Activated CD4-positive, alpha-beta T cell treated with anti-CD3 and anti-CD28 coated beads for 48 hours (primary cell): ENCODE results near the gene SLC22A25.

Experiments used
- DNase-seq: peaks from one replicate; pipeline ENCODE4 v3.0.0-alpha.2; 2020

Gene SLC22A25

DNA sequence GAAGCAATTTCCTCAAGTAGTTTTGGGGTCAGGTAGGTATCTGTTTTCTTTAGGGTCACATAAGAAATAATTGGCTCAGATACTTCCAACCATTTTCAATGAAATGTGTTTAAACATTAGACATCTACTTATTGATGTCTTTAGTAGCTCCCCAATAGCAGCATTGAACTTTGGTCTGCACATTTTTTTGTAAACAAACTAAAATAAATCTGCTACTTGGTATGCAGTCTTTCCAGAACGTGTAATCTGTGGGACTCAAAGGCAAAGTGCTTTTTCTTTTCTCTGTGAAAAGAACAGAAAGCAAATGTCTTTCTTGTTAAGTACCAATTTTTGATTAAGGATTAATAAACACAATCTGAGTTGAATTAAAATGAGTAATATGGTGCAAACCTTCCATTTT lies 13.6 kb downstream of the SLC22A25 start:
- DNase-seq = no peak

DNA sequence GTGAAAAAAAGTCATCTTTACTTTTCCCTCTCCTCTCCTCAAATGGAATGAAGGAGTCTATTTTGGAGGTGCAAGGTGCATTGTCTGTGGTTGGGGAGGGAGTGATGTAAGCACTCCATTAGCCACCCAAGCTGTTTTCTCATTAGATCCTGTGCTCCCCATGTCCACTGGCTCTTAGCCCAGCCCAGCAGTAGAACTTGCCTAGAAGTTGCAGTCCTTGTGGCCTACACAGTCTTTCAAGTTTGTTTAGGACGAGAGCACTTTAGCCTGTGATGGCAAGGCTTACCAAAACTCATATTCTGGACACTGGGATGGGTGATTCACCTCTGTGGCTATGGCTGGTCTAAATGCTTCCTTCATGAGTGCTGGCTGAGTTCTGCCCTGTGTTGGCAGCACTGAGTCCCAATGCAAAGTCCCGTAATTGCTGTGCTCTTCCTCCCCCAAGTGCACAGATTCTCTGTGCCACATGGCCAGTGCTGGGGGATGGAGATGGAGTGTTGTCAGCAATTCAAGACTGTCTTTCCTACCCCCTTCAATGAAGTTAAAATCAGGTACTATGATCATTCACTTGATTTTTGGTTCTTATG lies 15.8 kb downstream of the SLC22A25 start:
- no peak for DNase-seq

DNA sequence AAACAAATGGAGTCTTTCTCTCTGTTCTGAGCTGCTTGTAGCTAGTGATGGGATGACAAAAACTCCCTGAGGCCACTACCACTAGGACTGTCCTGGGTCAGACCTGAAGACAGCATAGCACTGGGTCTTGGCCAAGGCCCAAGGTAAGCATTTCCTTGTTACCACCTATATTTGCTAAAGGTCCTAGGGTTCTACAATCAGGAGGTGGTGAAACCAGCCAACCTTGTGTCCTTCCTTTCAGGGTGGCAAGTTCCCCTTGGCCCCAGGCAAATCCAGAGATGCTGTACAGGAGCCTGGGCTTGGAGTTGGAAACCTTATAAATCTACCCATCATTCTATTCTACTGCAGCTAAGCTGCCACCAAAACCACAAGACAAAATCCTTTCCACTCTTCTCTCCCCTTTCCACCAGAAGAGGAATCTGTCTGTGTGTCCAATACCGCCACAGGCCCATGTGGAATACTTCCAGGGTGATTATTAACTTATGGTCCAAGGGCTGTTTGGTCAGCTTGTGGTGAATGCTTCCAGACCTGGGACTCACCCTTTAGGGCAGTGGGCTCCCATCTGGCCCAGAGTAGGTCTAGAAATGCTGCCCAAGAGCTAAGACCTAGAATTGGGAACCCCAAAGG lies 16.8 kb downstream of the SLC22A25 start:
- no peak for DNase-seq

DNA sequence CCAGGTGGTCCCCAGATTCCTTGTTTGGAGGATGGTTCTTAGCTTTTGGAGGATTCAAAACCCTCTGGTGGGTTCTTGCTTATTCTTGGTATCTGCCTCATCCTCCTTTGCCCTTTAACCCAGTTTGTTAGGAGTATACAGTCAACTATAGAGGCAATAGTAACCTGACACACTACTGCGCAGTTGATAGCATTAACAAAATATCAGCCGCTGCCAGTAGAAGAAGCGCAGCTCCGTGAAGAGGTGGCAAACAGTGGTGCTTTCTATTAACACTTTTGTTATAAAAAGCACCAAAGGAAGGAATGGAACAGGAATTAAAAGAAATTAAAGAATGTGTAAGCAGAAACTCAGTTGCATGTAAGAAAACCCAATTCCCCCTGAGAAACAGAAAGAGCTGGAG lies 29.3 kb downstream of the SLC22A25 start:
- DNase-seq = no peak

DNA sequence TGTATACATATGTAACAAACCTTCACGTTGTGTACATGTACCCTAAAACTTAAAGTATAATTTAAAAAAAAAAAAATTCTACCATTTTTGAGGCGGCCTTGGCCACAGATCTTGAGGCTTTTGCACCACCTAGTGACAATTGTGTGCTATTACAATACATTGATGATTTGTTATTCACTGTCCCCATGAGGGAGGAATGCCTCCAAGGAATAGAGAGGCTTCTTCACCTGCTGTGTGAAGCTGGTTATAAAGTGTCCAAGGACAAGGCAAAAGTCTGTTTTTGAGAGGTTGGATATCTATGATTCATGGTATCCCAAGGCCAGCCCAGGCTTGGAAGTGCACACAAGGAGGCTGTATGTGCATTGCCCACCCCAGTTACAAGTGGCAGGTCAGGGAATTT lies 30.7 kb downstream of the SLC22A25 start:
- DNase-seq = peak; percentile 23

DNA sequence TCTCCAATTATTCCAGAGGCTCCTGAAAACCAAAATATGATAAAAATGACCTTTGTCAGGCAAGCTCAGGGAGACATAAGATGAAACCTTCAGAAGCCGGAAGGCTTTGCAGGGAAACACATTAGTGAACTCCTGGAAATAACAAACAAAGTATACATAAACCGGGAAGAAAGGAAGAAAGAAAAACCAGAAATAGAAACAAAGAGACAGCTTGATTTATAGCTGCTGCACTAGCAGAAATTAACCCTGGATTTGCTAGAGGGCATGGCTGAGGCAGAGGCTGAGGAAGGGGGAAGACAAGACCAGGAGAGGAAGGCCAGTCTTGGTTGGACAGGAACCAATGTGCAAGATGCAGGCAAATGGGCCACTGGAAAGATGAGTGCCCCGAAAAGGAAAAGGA lies 33.3 kb downstream of the SLC22A25 start:
- DNase-seq = no peak
